SK-N-SH treated with all-trans-retinoic acid at 6 μM for 48 hours (cell line): ENCODE measurements around the gene CYP2W1.

Experiments used
- ATAC-seq: fragments of 200-7000 bp; cut with Tn5 transposase; 3 replicates; pipeline ENCODE4 v1.9.1; 2020; ENCODE audit warnings: mild to moderate bottlenecking, moderate library complexity
- ARNTL ChIP-seq: fragments of 450-650 bp; formaldehyde crosslinking; IDR thresholded peaks from 2 replicates; pipeline ENCODE4 v1.5.0; 2020; ENCODE audit warnings: low read depth, mild to moderate bottlenecking, moderate library complexity, borderline replicate concordance
- BACH2 ChIP-seq: fragments of 250-450 bp; sonication (Bioruptor Pico); IDR thresholded peaks from 2 replicates; pipeline ENCODE4 v1.9.0; 2021; ENCODE audit warnings: mild to moderate bottlenecking, borderline replicate concordance
- CREB5 ChIP-seq: fragments of 250-450 bp; sonication (Bioruptor Pico); IDR thresholded peaks from 2 replicates; pipeline ENCODE4 v1.5.1; 2020; ENCODE audit warnings: low read depth, mild to moderate bottlenecking, moderate library complexity
- CSDC2 ChIP-seq: fragments of 250-450 bp; sonication (Bioruptor Pico); IDR thresholded peaks from 2 replicates; pipeline ENCODE4 v1.5.0; 2020; ENCODE audit warnings: mild to moderate bottlenecking, moderate library complexity
- CSRNP3 ChIP-seq: fragments of 250-450 bp; sonication (Bioruptor Pico); IDR thresholded peaks from 2 replicates; pipeline ENCODE4 v1.5.1; 2021; ENCODE audit warnings: mild to moderate bottlenecking, moderate library complexity
- ESRRG ChIP-seq: fragments of 250-450 bp; sonication (Bioruptor Pico); IDR thresholded peaks from 2 replicates; pipeline ENCODE4 v1.6.1; 2021; ENCODE audit warnings: mild to moderate bottlenecking
- GLIS3 ChIP-seq: fragments of 250-450 bp; sonication (Bioruptor Pico); IDR thresholded peaks from 2 replicates; pipeline ENCODE4 v1.5.0; 2020; ENCODE audit warnings: mild to moderate bottlenecking, moderate library complexity
- ISL1 ChIP-seq: fragments of 250-450 bp; sonication (Bioruptor Pico); IDR thresholded peaks from 2 replicates; pipeline ENCODE4 v2.1.2; 2022; ENCODE audit warnings: mild to moderate bottlenecking, moderate library complexity
- OSR1 ChIP-seq: fragments of 250-450 bp; sonication (Bioruptor Pico); IDR thresholded peaks from 2 replicates; pipeline ENCODE4 v1.8.0; 2022; ENCODE audit warnings: moderate library complexity, mild to moderate bottlenecking, inconsistent platforms
- PATZ1 ChIP-seq: fragments of 250-450 bp; sonication (Bioruptor Pico); IDR thresholded peaks from 2 replicates; pipeline ENCODE4 v1.8.0; 2020; ENCODE audit warnings: mild to moderate bottlenecking, moderate library complexity, borderline replicate concordance
- POU6F1 ChIP-seq: fragments of 250-450 bp; sonication (Bioruptor Pico); IDR thresholded peaks from 2 replicates; pipeline ENCODE4 v1.8.0; 2021; ENCODE audit warnings: low read depth, mild to moderate bottlenecking, moderate library complexity, borderline replicate concordance
- PPARA ChIP-seq: fragments of 250-450 bp; sonication (Bioruptor Pico); IDR thresholded peaks from 2 replicates; pipeline ENCODE4 v1.5.0; 2020; ENCODE audit warnings: mild to moderate bottlenecking, borderline replicate concordance
- RARB ChIP-seq: fragments of 250-450 bp; sonication (Bioruptor Pico); IDR thresholded peaks from 2 replicates; pipeline ENCODE4 v1.8.0; 2021; ENCODE audit warnings: mild to moderate bottlenecking, moderate library complexity
- SNAI2 ChIP-seq: fragments of 250-450 bp; sonication (Bioruptor Pico); IDR thresholded peaks from 2 replicates; pipeline ENCODE4 v1.5.0; 2020; ENCODE audit warnings: mild to moderate bottlenecking, moderate library complexity
- TCF4 ChIP-seq: fragments of 250-450 bp; sonication (Bioruptor Pico); IDR thresholded peaks from 2 replicates; pipeline ENCODE4 v1.8.0; 2021; ENCODE audit warnings: mild to moderate bottlenecking, moderate library complexity, borderline replicate concordance
- TOX ChIP-seq: fragments of 250-450 bp; sonication (Bioruptor Pico); IDR thresholded peaks from 2 replicates; pipeline ENCODE4 v1.8.0; 2021; ENCODE audit warnings: mild to moderate bottlenecking, moderate library complexity, borderline replicate concordance
- TSHZ2 ChIP-seq: fragments of 250-450 bp; sonication (Bioruptor Pico); IDR thresholded peaks from 2 replicates; pipeline ENCODE4 v1.5.0; 2020; ENCODE audit warnings: mild to moderate bottlenecking, moderate library complexity
- ZC3H10 ChIP-seq: fragments of 250-450 bp; sonication (Bioruptor Pico); IDR thresholded peaks from 2 replicates; pipeline ENCODE4 v1.5.1; 2021; ENCODE audit warnings: mild to moderate bottlenecking, moderate library complexity
- ZFP3 ChIP-seq: fragments of 250-450 bp; sonication (Bioruptor Pico); IDR thresholded peaks from 2 replicates; pipeline ENCODE4 v1.5.0; 2020; ENCODE audit warnings: mild to moderate bottlenecking, moderate library complexity
- ZFP30 ChIP-seq: fragments of 450-650 bp; formaldehyde crosslinking; IDR thresholded peaks from 2 replicates; pipeline ENCODE4 v1.5.0; 2022; ENCODE audit warnings: mild to moderate bottlenecking, moderate library complexity
- ZNF565 ChIP-seq: fragments of 450-650 bp; formaldehyde crosslinking; conservative IDR thresholded peaks from 2 replicates; pipeline ENCODE4 v1.5.0; 2020; ENCODE audit warnings: low read depth, mild to moderate bottlenecking, moderate library complexity
- ZNF70 ChIP-seq: fragments of 450-650 bp; formaldehyde crosslinking; IDR thresholded peaks from 2 replicates; pipeline ENCODE4 v1.5.0; 2020; ENCODE audit warnings: mild to moderate bottlenecking, moderate library complexity
- ZNF8 ChIP-seq: fragments of 450-650 bp; formaldehyde crosslinking; IDR thresholded peaks from 2 replicates; pipeline ENCODE4 v1.5.0; 2020; ENCODE audit warnings: mild to moderate bottlenecking, moderate library complexity

The CYP2W1 gene

GRCh38 chr7:970744-971143 lies 12.2 kb upstream of the CYP2W1 start:
- no peak for ATAC-seq
- TF ChIP-seq CSDC2 (CRISPR knock-in tag), result no peak
- no peak for TF ChIP-seq ISL1 (CRISPR knock-in tag)
- no peak for TF ChIP-seq BACH2 (CRISPR knock-in tag)
- TF ChIP-seq ZNF565, result no peak

- TF ChIP-seq ZNF565, result no peak
- TF ChIP-seq TSHZ2 (CRISPR knock-in tag), result no peak
- TF ChIP-seq RARB (CRISPR knock-in tag), result no peak
- no peak for TF ChIP-seq ZNF70
- TF ChIP-seq ZC3H10, result no peak
- no peak for TF ChIP-seq PPARA
- ATAC-seq, result no peak
Observed at GRCh38 chr7:972110-972509, 10.9 kb upstream of the CYP2W1 start.

GRCh38 chr7:972676-973309 lies 10.2 kb upstream of the CYP2W1 start:
- no peak for ATAC-seq
- TF ChIP-seq ZC3H10 (no peak), BACH2 (CRISPR knock-in tag) (no peak), OSR1 (CRISPR knock-in tag) (no peak), ARNTL (CRISPR knock-in tag) (no peak), ZNF8 (no peak), RARB (CRISPR knock-in tag) (no peak)

- no peak for ATAC-seq
- TF ChIP-seq ISL1 (CRISPR knock-in tag) (no peak), RARB (CRISPR knock-in tag) (no peak), CSRNP3 (no peak), ZFP3 (CRISPR knock-in tag) (no peak), TCF4 (CRISPR knock-in tag) (no peak), ESRRG (CRISPR knock-in tag) (no peak), ZNF8 (no peak), BACH2 (CRISPR knock-in tag) (no peak), GLIS3 (no peak)
Observed at GRCh38 chr7:973312-973711, 9.7 kb upstream of the CYP2W1 start.

GRCh38 chr7:974172-974571 lies 8.8 kb upstream of the CYP2W1 start:
- no peak for ATAC-seq
- TF ChIP-seq ISL1 (CRISPR knock-in tag), result no peak
- no peak for TF ChIP-seq PPARA
- no peak for TF ChIP-seq ZFP3 (CRISPR knock-in tag)
- TF ChIP-seq ZNF8, result no peak
- TF ChIP-seq ZFP30 (CRISPR knock-in tag), result no peak
- no peak for TF ChIP-seq BACH2 (CRISPR knock-in tag)
- TF ChIP-seq ARNTL (CRISPR knock-in tag), result no peak
- TF ChIP-seq PATZ1 (CRISPR knock-in tag), result no peak
- no peak for TF ChIP-seq TCF4 (CRISPR knock-in tag)
- no peak for TF ChIP-seq CSRNP3
- no peak for TF ChIP-seq RARB (CRISPR knock-in tag)
- TF ChIP-seq ZNF565, result no peak
- no peak for TF ChIP-seq POU6F1 (CRISPR knock-in tag)
- no peak for TF ChIP-seq ZC3H10
- TF ChIP-seq CREB5 (CRISPR knock-in tag), result no peak
- no peak for TF ChIP-seq SNAI2 (CRISPR knock-in tag)
- no peak for TF ChIP-seq TOX (CRISPR knock-in tag)
- TF ChIP-seq ZNF70, result no peak
- TF ChIP-seq ESRRG (CRISPR knock-in tag), result no peak
